Non-pigmented ciliary epithelial cell (primary cell): Measurements from ENCODE around the gene TRIM46.

ENCODE experiments used
- DNase-seq: peaks from one replicate; pipeline ENCODE4 v3.0.0-alpha.2; 2010; ENCODE audit warnings: low read depth

TRIM46 gene

DNA sequence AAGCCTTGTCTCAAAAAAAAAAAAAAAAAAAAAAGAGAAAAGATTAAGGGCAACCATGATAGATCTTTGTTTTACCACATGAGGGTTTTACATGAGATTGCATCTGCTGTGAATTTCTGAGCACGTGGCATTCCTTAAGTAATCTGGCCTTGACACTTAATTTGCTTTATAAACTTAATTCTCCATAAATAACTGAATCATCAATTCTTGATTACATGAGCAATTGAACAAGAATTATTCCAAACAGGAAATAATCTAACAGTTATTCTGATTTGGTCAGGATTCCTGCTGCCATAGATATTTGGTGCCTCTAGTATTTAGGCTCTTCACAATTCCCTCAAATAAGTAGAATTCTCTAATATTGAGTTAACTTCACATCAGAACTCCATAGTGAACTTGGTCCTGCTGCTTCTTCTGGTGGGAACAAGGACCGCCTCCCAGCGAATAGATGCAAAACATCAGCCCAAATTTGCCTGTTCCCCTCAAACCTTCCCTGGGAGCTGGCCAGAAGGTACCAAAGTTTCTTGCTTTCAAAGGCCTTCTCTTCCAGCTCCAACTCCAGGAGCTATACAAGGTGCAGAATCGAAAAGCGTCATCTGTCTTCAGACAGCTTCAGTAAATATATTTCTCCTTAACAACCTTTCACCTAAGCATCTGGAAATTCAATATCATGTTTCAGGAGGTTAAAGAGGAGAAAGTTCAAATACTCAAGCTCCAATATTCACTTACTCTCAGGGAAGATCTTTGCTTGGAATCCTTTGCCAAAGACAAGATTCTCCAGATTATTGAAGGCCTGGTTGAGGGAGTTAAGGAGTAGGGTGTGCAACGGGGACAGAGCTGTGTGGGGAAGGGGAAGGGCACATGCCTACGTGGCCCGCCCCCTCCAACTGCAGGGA is 1.6 kb upstream of the TRIM46 start:
- no peak for DNase-seq

- DNase-seq: peak; percentile 90
Observed at GRCh38 chr1:155172732-155173477, 744 bp upstream of the TRIM46 start, which contains the start of gene KRTCAP2. Gene KRTCAP2, minus strand, starts transcription at chr1:155173304. Its CDS starts 80 bp downstream, at chr1:155173224.

- DNase-seq: no peak
Observed at GRCh38 chr1:155174324-155175280, 953 bp downstream of the TRIM46 start.

DNA sequence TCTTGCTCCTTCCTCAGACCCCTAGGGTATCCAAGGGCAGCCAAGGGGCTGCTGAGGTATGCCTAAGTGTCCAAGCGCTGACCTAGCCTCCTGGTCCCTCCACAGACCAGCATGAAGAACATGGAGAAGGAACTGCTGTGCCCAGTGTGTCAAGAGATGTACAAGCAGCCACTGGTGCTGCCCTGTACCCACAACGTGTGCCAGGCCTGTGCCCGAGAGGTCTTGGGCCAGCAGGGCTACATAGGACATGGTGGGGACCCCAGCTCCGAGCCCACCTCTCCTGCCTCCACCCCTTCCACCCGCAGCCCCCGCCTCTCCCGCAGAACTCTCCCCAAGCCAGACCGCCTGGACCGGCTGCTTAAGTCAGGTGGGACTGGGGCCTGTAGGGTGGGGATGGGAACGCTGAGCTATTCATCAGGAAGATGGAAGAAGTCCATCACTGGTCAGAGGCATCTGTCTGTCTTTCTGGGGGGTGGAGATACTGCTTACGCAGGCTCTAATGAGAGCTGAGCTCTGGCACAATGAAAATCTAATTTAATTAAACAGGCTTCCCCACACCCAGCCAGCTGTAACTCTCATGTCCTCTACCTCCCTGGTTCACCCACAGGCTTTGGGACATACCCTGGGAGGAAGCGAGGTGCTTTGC is 1.8 kb downstream of the TRIM46 start:
- DNase-seq: no peak

- no peak for DNase-seq
Observed at GRCh38 chr1:155175927-155176371, 2.3 kb downstream of the TRIM46 start.

DNA sequence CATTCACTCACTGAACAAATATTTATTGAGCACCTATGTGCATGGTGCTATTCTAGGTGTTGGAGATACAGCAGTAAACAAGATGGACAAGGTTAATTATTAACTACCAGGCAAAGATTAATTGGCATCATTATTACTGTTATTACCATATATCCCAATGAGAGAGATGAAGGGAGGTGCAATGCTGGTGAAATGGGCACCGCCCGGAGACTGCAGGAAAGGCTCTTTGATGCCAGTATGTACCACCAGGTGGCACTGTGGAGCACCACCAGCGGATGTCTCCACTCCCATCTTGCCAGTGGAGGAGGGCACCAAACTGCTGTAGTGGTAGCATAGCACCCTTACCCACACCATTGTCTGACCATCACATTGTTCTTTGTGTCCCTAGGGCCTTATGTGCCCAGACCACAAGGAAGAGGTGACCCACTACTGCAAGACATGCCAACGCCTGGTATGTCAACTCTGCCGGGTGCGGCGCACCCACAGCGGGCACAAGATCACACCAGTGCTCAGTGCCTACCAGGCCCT is 3.0 kb downstream of the TRIM46 start:
- DNase-seq: no peak

GRCh38 chr1:155177192-155177917 is 3.7 kb downstream of the TRIM46 start:
- no peak for DNase-seq

- DNase-seq: no peak
Observed at GRCh38 chr1:155177918-155178281, 4.3 kb downstream of the TRIM46 start.

DNA sequence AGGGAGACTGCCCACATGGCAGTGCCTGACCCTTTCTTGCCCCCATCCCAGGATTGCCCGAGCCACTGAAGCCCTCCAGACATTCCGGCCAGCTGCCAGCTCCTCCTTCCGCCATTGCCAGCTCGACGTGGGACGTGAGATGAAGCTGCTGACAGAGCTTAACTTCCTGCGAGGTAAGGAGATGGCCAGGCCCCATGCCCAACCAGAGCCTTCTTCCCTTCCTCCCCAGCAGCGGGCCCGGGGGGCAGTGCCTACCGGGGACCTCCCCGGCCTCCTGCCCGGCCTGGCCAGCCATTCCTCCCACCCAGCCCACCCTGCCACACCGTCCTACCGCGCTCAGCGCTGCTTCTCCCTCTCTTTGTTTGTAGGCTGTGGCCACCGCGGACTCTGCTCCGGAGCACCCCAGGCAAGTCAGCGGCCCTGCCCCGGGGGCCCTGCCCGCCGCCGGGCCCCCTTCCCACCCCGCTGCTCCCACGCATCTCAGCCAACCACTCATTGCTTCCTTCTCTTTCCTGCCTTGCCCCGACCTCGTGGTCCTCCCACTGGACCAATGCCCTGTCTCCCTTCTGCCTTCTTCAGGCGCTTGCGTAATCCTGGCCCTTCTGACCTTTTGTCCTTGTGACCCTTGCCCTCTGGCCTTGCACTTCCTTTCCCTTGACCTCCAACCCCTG is 4.9 kb downstream of the TRIM46 start:
- DNase-seq: no peak

DNA sequence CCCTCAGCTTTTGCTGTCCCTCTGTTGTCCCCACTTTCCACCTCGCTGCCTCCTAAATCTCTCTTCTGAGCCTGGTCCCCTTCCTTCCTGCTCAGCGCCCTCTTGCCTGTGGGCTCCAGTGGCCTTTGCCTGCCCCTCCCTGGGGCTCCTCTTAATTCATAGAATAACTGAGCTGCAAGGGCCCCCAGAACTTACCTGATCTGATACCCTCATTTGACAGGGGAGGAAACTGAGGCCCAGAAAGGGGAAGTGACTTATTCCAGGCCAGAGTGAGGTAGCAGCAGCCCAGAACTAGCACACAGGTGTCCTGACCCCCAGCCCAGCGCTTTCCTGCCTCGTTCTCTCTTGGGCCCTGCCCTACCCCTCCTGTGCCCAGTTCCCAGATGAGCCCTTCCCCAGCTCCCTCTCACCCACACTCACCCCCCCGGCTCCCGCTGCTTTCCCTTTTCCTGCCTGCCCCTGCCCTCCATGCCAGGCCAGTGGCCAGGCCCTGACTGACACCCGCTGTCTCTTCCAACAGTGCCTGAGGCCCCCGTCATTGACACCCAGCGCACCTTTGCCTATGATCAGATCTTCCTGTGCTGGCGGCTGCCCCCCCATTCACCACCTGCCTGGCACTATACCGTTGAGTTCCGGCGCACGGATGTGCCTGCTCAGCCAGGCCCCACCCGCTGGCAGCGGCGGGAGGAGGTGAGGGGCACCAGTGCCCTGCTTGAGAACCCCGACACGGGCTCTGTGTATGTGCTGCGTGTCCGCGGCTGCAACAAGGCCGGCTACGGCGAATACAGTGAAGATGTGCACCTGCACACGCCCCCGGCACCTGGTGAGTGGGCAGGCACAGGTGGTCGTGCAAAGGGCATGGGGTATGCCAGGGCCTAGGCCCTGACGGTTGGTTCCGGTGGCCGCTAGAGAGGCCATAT is 5.7 kb downstream of the TRIM46 start:
- DNase-seq: no peak

GRCh38 chr1:155181371-155182051 is 7.9 kb downstream of the TRIM46 start:
- no peak for DNase-seq

DNA sequence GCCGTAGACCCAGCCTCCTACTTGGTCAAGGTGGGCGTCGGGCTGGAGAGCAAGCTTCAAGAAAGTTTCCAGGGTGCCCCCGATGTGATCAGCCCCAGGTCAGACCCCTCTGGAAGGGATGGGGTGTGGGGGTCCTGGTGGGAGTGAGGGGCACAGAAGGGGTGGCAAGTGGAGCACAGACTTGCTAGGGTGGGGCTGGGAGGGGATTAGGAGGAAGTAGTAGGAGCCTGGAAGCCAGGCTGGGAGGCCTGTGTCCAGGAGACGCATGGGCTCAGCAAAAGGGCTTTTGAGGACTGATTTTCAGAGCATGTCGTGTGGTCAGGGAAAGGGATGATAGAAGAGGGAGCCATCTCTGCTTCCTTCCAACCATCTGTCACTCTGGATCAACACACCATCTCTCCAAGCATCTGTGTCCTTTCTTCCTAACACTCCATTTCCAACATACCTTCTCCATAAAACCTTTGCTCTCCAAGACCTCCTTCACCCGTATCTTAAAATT is 8.5 kb downstream of the TRIM46 start:
- DNase-seq: no peak

DNA sequence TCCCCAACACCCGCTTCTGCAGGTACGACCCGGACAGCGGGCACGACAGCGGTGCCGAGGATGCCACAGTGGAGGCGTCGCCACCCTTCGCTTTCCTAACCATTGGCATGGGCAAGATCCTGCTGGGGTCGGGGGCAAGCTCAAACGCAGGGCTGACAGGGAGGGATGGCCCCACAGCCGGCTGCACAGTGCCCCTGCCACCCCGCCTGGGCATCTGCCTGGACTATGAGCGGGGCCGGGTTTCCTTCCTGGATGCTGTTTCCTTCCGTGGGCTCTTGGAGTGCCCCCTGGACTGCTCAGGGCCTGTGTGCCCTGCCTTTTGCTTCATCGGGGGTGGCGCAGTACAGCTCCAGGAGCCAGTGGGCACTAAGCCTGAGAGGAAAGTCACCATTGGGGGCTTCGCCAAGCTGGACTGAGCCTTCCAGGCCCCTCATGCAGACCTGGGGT is 10.1 kb downstream of the TRIM46 start:
- no peak for DNase-seq

DNA sequence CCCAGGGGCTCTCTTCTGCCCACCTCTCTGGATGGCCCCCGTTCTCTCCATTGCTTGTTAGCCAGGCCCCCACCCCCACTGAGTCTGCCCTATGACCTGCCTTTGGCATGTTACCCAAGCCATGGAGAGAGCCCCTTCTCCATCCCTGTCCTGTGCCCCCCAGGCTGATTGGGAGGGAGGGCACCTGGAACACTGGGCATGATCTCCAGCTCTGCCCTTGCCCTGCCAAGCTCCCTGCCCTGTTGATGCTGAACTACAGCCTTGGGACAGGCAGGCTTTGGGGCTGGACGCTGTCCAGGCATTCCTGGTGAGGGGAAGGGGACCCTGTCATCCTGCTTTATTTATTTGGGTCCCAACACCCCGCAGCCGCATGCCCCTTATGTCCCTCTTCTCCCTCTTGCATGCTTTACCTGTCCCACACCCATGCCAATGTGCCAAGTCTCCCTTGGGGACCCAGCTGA is 10.7 kb downstream of the TRIM46 start:
- DNase-seq: no peak

- no peak for DNase-seq
Observed at GRCh38 chr1:155184835-155185782, 11.5 kb downstream of the TRIM46 start.

GRCh38 chr1:155185783-155186066 is 12.1 kb downstream of the TRIM46 start:
- no peak for DNase-seq
